ENCODE data around the gene MAML2.

The MAML2 gene

GRCh38 chr11:96338910-96339705 lies 3.9 kb downstream of the MAML2 start:
- TF ChIP-seq CTCF (conservative IDR thresholded peaks at IDR 0.05): no peak
- no peak overlapping the region for H3K27ac ChIP-seq

- TF ChIP-seq CTCF (conservative IDR thresholded peaks at IDR 0.05): no peak
These were observed 5.2 kb downstream of the MAML2 start for GRCh38 chr11:96337541-96338431.

GRCh38 chr11:96335388-96335787 lies 7.6 kb downstream of the MAML2 start:
- no peak for TF ChIP-seq CTCF (conservative IDR thresholded peaks at IDR 0.05)
- no peak overlapping the region for H3K27ac ChIP-seq

More at GRCh38 chr11:96337541-96338431, 5.2 kb downstream of the MAML2 start:
- peak overlapping the region; percentile 22 for H3K27ac ChIP-seq

- no peak overlapping the region for H3K27ac ChIP-seq
- TF ChIP-seq CTCF (conservative IDR thresholded peaks at IDR 0.05): no peak
These were observed 8.8 kb downstream of the MAML2 start for GRCh38 chr11:96334219-96334618.

- no peak overlapping the region for H3K27ac ChIP-seq
- TF ChIP-seq CTCF (conservative IDR thresholded peaks at IDR 0.05): no peak
These were observed 9.7 kb downstream of the MAML2 start for GRCh38 chr11:96333191-96333719.

GRCh38 chr11:96332126-96332771 lies 10.7 kb downstream of the MAML2 start:
- no peak for TF ChIP-seq CTCF (conservative IDR thresholded peaks at IDR 0.05)
- H3K27ac ChIP-seq: no peak overlapping the region
